Measurements from ENCODE around the gene CRAT. TPM values are rescaled to one million over a fixed set of nuclear protein-coding genes. Genes with fewer than 3 reads are reported as not detected.

The CRAT gene
- total RNA-seq, 1 experiment from 2014 or later: 38.8 TPM

- in situ Hi-C loops (cut with HindIII; ENCODE audit: low pct_unique_long_range_greater_than_20kb, low sequenced_read_pairs): no loop called here
- no peak overlapping the region for H3K27ac ChIP-seq (ENCODE audit: low read length)
- DNase-seq (ENCODE audit: low read depth, low spot score): no peak
- no peaks in the 10 kb centered on the region for H3K27me3 ChIP-seq (ENCODE audit: control insufficient read depth, insufficient read depth, low read length)
- peaks cover 8% of the 10 kb centered on the region; the same call in 1 of the 2 replicates for H3K4me1 ChIP-seq (ENCODE audit: control insufficient read depth, insufficient read depth, low read length)
- no peak for ATAC-seq
- POLR2A ChIA-PET: no interaction called here
- intact Hi-C loops (cut with micrococcal nuclease; ENCODE audit: unreplicated experiment): no loop called here
- H3K4me3 ChIP-seq (ENCODE audit: low read depth in 2 of 2, low read length in 2 of 2): no peak overlapping the region
- BruUV-seq (replicated peaks): no TSS peak
- no peaks in the 10 kb centered on the region for H3K9me3 ChIP-seq (ENCODE audit: control insufficient read depth, insufficient read depth, low read depth, low read length)
- H3K36me3 ChIP-seq (ENCODE audit: control insufficient read depth, insufficient read depth, low read length): 0 out of 2 replicates have a peak, but pooled peaks cover 2% of the 10 kb centered on the region
- TF ChIP-seq SIN3A (IDR thresholded peaks at IDR 0.05; ENCODE audit: borderline replicate concordance, insufficient read depth, low read depth, low read length) (no peak), REST (IDR thresholded peaks at IDR 0.05; ENCODE audit: insufficient read depth in 1 of 2, low read depth in 2 of 2, low read length in 1 of 2) (no peak), TCF7L2 (IDR thresholded peaks at IDR 0.05; ENCODE audit: low read depth, low read length) (no peak)
- CTCF ChIA-PET: no interaction called here
These were observed 26.5 kb downstream of the CRAT start for GRCh38 chr9:129084087-129084486.

GRCh38 chr9:129081388-129081904 lies 29.1 kb downstream of the CRAT start:
- BruUV-seq (replicated peaks): TSS peak; percentile 90
- Histone ChIP-seq H3K4me1 (ENCODE audit: control insufficient read depth, insufficient read depth, low read length) (peaks cover 8% of the 10 kb centered on the region; the same call in 1 of the 2 replicates), H3K27me3 (ENCODE audit: control insufficient read depth, insufficient read depth, low read length) (no peaks in the 10 kb centered on the region), H3K36me3 (ENCODE audit: control insufficient read depth, insufficient read depth, low read length) (0 out of 2 replicates have a peak, but pooled peaks cover 2% of the 10 kb centered on the region), H3K4me3 (ENCODE audit: low read depth in 2 of 2, low read length in 2 of 2) (peak overlapping the region; percentile 75 to 84), H3K27ac (ENCODE audit: low read length) (peak overlapping the region; percentile 84), H3K9me3 (ENCODE audit: control insufficient read depth, insufficient read depth, low read depth, low read length) (no peaks in the 10 kb centered on the region)
- ATAC-seq: 0 out of 2 replicates have a peak, but pooled peaks have one; percentile 0
- CTCF ChIA-PET: interaction anchor here (0.5 to 1.2 kb wide), 3 partner anchors 35 to 545 kb away, joined by 5 to 12 read pairs (median 6); partner anchors contain the start of genes NTMT1 and SH3GLB2
- in situ Hi-C loops (cut with HindIII; ENCODE audit: low pct_unique_long_range_greater_than_20kb, low sequenced_read_pairs) (no loop called here), intact Hi-C loops (cut with micrococcal nuclease; ENCODE audit: unreplicated experiment) (no loop called here)
- POLR2A ChIA-PET: no interaction called here
- TF ChIP-seq REST (IDR thresholded peaks at IDR 0.05; ENCODE audit: insufficient read depth in 1 of 2, low read depth in 2 of 2, low read length in 1 of 2) (no peak), POLR2AphosphoS5 (IDR thresholded peaks at IDR 0.05; ENCODE audit: low read depth, low read length) (no peak), TCF7L2 (IDR thresholded peaks at IDR 0.05; ENCODE audit: low read depth, low read length) (no peak)
- no peak for DNase-seq (ENCODE audit: low read depth, low spot score)
